Measurements from ENCODE around the gene MAPK6. TPM values are rescaled to one million over a fixed set of nuclear protein-coding genes. Genes with fewer than 3 reads are reported as not detected.

Gene MAPK6
- total RNA-seq, 1 donor from 2014 or later = 91.7 TPM

GRCh38 chr15:52010633-52011595 lies 8.1 kb upstream of the MAPK6 start:
- Mint-ChIP-seq H3K4me3 (ENCODE audit: low read depth) (no peak overlapping the region), H3K36me3 (ENCODE audit: insufficient read depth) (no peaks in the 10 kb centered on the region), H3K27me3 (no peaks in the 10 kb centered on the region), H3K9me3 (ENCODE audit: low read depth) (no peaks in the 10 kb centered on the region), H3K4me1 (ENCODE audit: low read depth) (peaks cover 28% of the 10 kb centered on the region), H3K27ac (peak overlapping the region; percentile 45)
- DNase-seq (ENCODE audit: low spot score, unreplicated experiment) = no peak
- TF ChIP-seq CTCF (IDR thresholded peaks at IDR 0.05; ENCODE audit: unreplicated experiment) = no peak

DNA sequence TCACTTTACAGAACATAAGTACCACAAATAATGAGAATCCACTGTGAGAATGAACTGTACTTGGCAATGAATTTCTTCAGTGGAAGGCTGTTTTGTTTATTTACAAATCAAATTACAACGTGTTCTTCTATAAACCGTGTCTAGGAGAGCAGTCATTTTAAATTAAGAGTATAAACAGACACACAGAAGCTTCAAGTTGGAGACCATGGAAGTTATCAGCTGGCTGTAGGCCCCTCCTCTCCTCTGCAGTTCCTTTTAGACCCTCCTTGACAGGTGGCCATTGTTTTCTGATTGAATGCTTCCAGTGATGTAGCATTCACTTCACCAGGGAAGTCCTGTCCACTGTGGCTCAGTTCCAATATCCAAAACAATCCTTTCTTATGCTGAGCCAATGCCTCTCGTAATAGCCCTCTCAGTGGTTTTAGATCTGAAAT lies 7.3 kb upstream of the MAPK6 start:
- H3K4me3 Mint-ChIP-seq (ENCODE audit: low read depth) = no peak overlapping the region
- DNase-seq (ENCODE audit: low spot score, unreplicated experiment) = no peak
- no peaks in the 10 kb centered on the region for H3K9me3 Mint-ChIP-seq (ENCODE audit: low read depth)
- H3K36me3 Mint-ChIP-seq (ENCODE audit: insufficient read depth) = no peaks in the 10 kb centered on the region
- no peak for TF ChIP-seq CTCF (IDR thresholded peaks at IDR 0.05; ENCODE audit: unreplicated experiment)
- peak overlapping the region; percentile 49 for H3K27ac Mint-ChIP-seq
- H3K4me1 Mint-ChIP-seq (ENCODE audit: low read depth) = peaks cover 27% of the 10 kb centered on the region
- H3K27me3 Mint-ChIP-seq = no peaks in the 10 kb centered on the region

- DNase-seq (ENCODE audit: low spot score, unreplicated experiment) = no peak
- Mint-ChIP-seq H3K4me3 (ENCODE audit: low read depth) (no peak overlapping the region), H3K4me1 (ENCODE audit: low read depth) (peaks cover 25% of the 10 kb centered on the region), H3K27ac (no peak overlapping the region), H3K27me3 (no peaks in the 10 kb centered on the region), H3K9me3 (ENCODE audit: low read depth) (no peaks in the 10 kb centered on the region), H3K36me3 (ENCODE audit: insufficient read depth) (no peaks in the 10 kb centered on the region)
- no peak for TF ChIP-seq CTCF (IDR thresholded peaks at IDR 0.05; ENCODE audit: unreplicated experiment)
Observed at GRCh38 chr15:52012210-52012609, 6.8 kb upstream of the MAPK6 start.

DNA sequence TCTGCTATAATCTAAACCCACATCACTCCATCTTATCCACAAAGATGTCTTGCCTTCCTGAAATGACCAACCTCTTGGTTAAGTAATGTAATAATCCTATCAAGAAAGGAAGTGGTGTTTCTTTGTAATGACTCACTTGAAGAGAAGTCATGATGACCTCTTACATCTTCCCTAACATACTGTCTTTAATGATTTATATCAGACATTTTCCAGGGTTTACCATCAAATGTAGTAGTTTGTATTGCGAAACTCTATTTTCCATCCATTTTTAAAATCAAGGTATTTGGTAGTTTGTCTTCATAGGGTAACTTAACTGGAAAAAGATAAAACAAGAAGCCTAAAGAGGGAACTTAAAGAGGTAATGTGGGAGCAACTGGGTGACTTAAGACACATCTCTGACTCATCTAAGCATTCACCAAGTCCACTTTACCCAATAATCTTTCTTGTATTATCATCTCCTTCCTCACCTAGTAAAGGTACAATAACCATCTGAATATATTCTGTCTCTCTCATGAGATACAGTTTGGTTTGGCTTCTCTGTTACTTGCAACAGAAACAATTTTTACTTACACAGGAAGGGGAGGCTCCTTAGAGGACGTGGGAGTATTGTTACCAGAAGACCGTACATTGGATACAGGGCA lies 5.7 kb upstream of the MAPK6 start:
- H3K9me3 Mint-ChIP-seq (ENCODE audit: low read depth) = no peaks in the 10 kb centered on the region
- no peaks in the 10 kb centered on the region for H3K27me3 Mint-ChIP-seq
- no peak for DNase-seq (ENCODE audit: low spot score, unreplicated experiment)
- no peaks in the 10 kb centered on the region for H3K36me3 Mint-ChIP-seq (ENCODE audit: insufficient read depth)
- peaks cover 25% of the 10 kb centered on the region for H3K4me1 Mint-ChIP-seq (ENCODE audit: low read depth)
- H3K4me3 Mint-ChIP-seq (ENCODE audit: low read depth) = no peak overlapping the region
- TF ChIP-seq CTCF (IDR thresholded peaks at IDR 0.05; ENCODE audit: unreplicated experiment) = no peak
- H3K27ac Mint-ChIP-seq = no peak overlapping the region

DNA sequence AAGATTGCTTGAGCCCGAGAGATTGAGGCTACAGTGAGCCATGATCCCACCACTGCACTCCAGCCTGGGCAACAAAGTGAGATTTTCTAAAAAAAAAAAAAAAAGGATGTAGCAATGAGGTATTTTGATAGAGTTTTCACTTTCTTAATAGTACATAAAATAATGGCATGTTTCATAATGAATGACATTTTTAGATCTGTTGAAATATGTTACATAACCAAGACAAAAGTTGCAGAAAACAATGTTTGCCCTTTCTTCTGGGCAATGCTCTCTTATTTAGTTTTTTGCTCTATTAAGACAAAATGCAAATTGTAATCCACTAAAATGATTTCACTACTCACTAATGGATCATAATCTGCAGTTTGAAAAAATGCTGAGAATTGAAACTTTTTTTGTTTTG lies 4.4 kb upstream of the MAPK6 start:
- H3K4me1 Mint-ChIP-seq (ENCODE audit: low read depth) = peaks cover 15% of the 10 kb centered on the region
- H3K36me3 Mint-ChIP-seq (ENCODE audit: insufficient read depth) = no peaks in the 10 kb centered on the region
- no peak overlapping the region for H3K4me3 Mint-ChIP-seq (ENCODE audit: low read depth)
- no peak overlapping the region for H3K27ac Mint-ChIP-seq
- no peaks in the 10 kb centered on the region for H3K9me3 Mint-ChIP-seq (ENCODE audit: low read depth)
- no peaks in the 10 kb centered on the region for H3K27me3 Mint-ChIP-seq
- no peak for TF ChIP-seq CTCF (IDR thresholded peaks at IDR 0.05; ENCODE audit: unreplicated experiment)
- no peak for DNase-seq (ENCODE audit: low spot score, unreplicated experiment)
